ENCODE data around the gene PEX3. TPM values are rescaled to one million over a fixed set of nuclear protein-coding genes. Genes with fewer than 3 reads are reported as not detected.
"Not testable (repeated sequence)": the region's sequence is repeated elsewhere in the genome, so short reads cannot be mapped to it uniquely, and the experiment has no call there.

PEX3 gene
- total RNA-seq, 2 donors from 2014 or later: 8.4 to 14.9 TPM

- Histone ChIP-seq H3K4me1 (no peaks in the 10 kb centered on the region), H3K9me3 (no peaks in the 10 kb centered on the region), H3K27me3 (no peaks in the 10 kb centered on the region), H3K4me3 (no peak overlapping the region), H3K27ac (no peak overlapping the region), H3K36me3 (no peaks in the 10 kb centered on the region)
- no peak for TF ChIP-seq CTCF (IDR thresholded peaks at IDR 0.05)
- no peak for DNase-seq (ENCODE audit: low spot score)
Measured at GRCh38 chr6:143432588-143432987, 18.0 kb upstream of the PEX3 start.

GRCh38 chr6:143441010-143441409 lies 9.6 kb upstream of the PEX3 start:
- H3K4me1 ChIP-seq: no peaks in the 10 kb centered on the region
- no peaks in the 10 kb centered on the region for H3K36me3 ChIP-seq
- no peak for TF ChIP-seq CTCF (IDR thresholded peaks at IDR 0.05)
- DNase-seq (ENCODE audit: low spot score): no peak
- no peak overlapping the region for H3K27ac ChIP-seq
- no peak overlapping the region for H3K4me3 ChIP-seq
- no peaks in the 10 kb centered on the region for H3K27me3 ChIP-seq
- H3K9me3 ChIP-seq: no peaks in the 10 kb centered on the region

DNA sequence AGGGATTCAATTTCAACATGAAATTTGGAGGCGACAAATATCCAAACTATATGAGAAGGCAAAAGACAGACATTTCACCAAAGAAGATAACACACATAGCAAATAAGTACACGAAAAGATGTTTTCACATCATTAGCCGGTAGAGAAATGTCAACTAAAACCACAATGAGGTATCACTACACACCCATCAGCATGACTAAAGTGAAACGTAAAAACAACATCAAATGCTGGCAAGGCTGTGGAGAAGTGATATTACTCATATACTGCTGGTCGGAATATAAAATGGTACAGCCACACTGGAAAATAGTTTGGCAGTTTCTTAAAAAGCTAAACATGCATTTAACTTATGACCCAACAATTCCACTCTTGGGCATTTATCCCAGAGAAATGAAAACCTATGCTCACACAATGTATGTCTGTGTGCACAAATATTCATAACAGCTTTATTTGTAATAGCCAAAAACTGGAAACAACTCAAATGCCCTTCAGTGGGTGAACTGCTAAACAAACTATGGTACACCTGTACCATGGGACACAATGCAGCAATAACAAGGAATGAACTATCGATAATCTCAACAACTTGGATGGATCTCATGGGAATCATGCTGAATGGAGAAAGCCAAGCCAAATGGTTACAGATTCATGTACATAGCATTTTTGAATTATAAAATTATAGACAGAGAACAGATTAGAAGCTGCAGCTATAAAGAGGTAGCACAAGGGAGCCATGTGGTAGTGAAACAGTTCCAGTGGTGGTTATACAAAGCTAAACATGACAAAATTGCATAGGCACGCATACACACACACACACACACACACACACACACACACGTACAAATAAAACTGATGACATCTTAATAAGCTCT lies 8.7 kb upstream of the PEX3 start:
- no peak overlapping the region for H3K4me3 ChIP-seq
- DNase-seq (ENCODE audit: low spot score): no peak

DNA sequence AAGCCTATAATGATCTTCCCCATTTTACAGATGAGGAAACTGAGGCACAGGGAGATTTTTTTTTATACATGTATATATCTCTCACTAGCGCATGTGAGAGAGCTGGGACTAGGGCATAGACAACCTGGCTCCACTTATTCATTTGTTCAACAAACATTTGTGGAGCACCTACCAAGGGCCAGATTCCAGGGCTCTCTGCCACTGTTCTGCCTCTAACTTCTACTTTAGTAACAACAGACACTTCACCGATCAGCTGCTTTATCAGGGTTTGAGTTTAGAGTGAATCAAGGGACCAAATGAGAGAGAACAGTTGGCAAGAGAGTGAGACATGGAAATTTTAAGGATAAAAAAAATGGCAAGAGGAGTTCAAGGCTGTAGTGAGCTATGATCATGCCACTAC lies 7.5 kb upstream of the PEX3 start:
- no peak overlapping the region for H3K4me3 ChIP-seq

More for the DNA sequence above, 8.7 kb upstream of the PEX3 start:
- no peaks in the 10 kb centered on the region for H3K4me1 ChIP-seq
- no peaks in the 10 kb centered on the region for H3K27me3 ChIP-seq
- no peaks in the 10 kb centered on the region for H3K9me3 ChIP-seq
- H3K36me3 ChIP-seq: no peaks in the 10 kb centered on the region
- TF ChIP-seq CTCF (IDR thresholded peaks at IDR 0.05): no peak
- no peak overlapping the region for H3K27ac ChIP-seq

GRCh38 chr6:143447865-143448264 lies 2.7 kb upstream of the PEX3 start:
- not testable (repeated sequence) for H3K27ac ChIP-seq; H3K27me3 ChIP-seq; H3K36me3 ChIP-seq; DNase-seq (ENCODE audit: low spot score); H3K4me3 ChIP-seq; H3K9me3 ChIP-seq
- peaks cover 0 to 21% of the 10 kb centered on the region in 2 donors for H3K4me1 ChIP-seq

More for the DNA sequence above, 7.5 kb upstream of the PEX3 start:
- TF ChIP-seq CTCF (IDR thresholded peaks at IDR 0.05): no peak
- Histone ChIP-seq H3K9me3 (no peaks in the 10 kb centered on the region), H3K4me1 (no peaks in the 10 kb centered on the region), H3K27me3 (no peaks in the 10 kb centered on the region), H3K27ac (no peak overlapping the region), H3K36me3 (no peaks in the 10 kb centered on the region)
- DNase-seq (ENCODE audit: low spot score): no peak

DNA sequence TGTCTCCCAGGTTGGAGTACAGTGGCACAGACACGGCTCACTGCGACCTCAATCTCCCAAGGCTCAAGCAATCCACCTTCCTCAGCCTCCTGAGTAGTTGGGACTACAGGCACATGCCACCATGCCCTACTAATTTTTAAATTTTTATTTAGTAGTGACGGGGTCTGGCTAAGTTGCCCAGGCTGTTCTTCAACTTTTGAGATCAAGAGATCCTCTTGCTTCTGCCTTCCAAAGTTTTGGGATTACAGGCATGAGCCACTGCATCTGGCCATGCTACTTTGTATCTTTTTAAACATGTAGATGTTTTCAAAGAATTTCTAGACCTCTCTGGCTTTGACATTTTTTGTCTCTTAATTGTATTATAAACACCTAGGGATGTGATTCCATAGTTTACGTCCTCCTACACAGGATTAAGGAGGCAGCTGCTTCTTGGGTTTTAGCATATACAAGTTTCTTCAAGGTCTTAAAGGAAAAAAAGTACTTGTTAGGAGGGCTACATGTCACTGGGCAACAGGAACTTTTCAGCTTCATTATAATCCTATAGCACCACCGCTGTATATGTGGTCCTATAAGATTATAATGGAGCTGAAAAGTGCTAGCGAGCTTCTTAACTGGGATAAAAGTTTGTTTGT lies 1.4 kb upstream of the PEX3 start:
- no peak overlapping the region for H3K27ac ChIP-seq
- peaks cover 0 to 21% of the 10 kb centered on the region in 2 donors for H3K4me1 ChIP-seq
- no peaks in the 10 kb centered on the region for H3K27me3 ChIP-seq
- H3K36me3 ChIP-seq: no peaks in the 10 kb centered on the region
- H3K9me3 ChIP-seq: no peaks in the 10 kb centered on the region
- DNase-seq (ENCODE audit: low spot score): no peak
- peak overlapping the region; percentile 70 to 78 for H3K4me3 ChIP-seq
- TF ChIP-seq CTCF (IDR thresholded peaks at IDR 0.05): no peak

Data from right atrium auricular region (tissue), 2 donors.